Mammary epithelial cell (primary cell): ENCODE data around the gene DOCK10.

Experiments
- CTCF ChIP-seq, 2 donors: IDR thresholded peaks in 1 of 2; conservative IDR thresholded peaks in 1 of 2; 2 replicates each; pipeline ENCODE4 v1.5.1; 2011 to 2012; ENCODE audit warnings: inconsistent platforms in 2 of 2, low read length in 2 of 2, mild to moderate bottlenecking in 2 of 2, control low read depth in 1 of 2, low read depth in 1 of 2; ENCODE audit not compliant: insufficient read depth in 1 of 2; ENCODE audit errors: extremely low read depth in 1 of 2
- EZH2 ChIP-seq: IDR thresholded peaks from 2 replicates; pipeline ENCODE4 v1.6.1; 2012; ENCODE audit warnings: low read length, inconsistent platforms, borderline replicate concordance

GRCh38 chr2:224722250-224722649, 320.0 kb downstream of the DOCK10 start:
- TF ChIP-seq CTCF (conservative IDR thresholded peaks at IDR 0.05 in 1 of 2, IDR thresholded peaks at IDR 0.05 in 1 of 2; ENCODE audit: extremely low read depth in 1 of 2, insufficient read depth in 1 of 2, low read depth in 1 of 2, low read length in 2 of 2) (no peak), EZH2 (no peak)
